Right renal cortex interstitium (tissue), 3 donors: ENCODE data around the gene MRRF. TPM values are rescaled to one million over a fixed set of nuclear protein-coding genes. Genes with fewer than 3 reads are reported as not detected.
"Not testable (repeated sequence)": the region's sequence is repeated elsewhere in the genome, so short reads cannot be mapped to it uniquely, and the experiment has no call there.

Experiments
- DNase-seq, 3 donors: peaks; one replicate each; pipeline ENCODE4 v3.0.0-alpha.2; 2013; ENCODE audit warnings: low read depth in 3 of 3, low spot score in 2 of 3
- polyA plus RNA-seq, 3 donors: library from polyadenylated mRNA; unstranded; fragments of 120-200 nt; gene quantifications; one replicate each; pipeline ENCODE4 v1.2.1, GENCODE V29; 2013; ENCODE audit not compliant: insufficient read length in 3 of 3

Gene MRRF
- polyA plus RNA-seq, 3 donors = 42.8 to 46.3 (median 44.5) TPM

- no peak for DNase-seq
Observed at GRCh38 chr9:122327175-122327574, 62.5 kb downstream of the MRRF start.

GRCh38 chr9:122329597-122329996, 64.9 kb downstream of the MRRF start:
- DNase-seq = no peak

- DNase-seq = not testable (repeated sequence)
Observed at GRCh38 chr9:122330466-122330865, 65.8 kb downstream of the MRRF start.

- DNase-seq = no peak
Observed at GRCh38 chr9:122331523-122331927, 66.8 kb downstream of the MRRF start.

- DNase-seq = no peak
Observed at GRCh38 chr9:122332083-122332482, 67.4 kb downstream of the MRRF start.

- no peak for DNase-seq
Observed at GRCh38 chr9:122332644-122333043, 68.0 kb downstream of the MRRF start.

GRCh38 chr9:122333169-122333808, 68.6 kb downstream of the MRRF start:
- DNase-seq = no peak

- DNase-seq = no peak
Observed at GRCh38 chr9:122334916-122335315, 70.2 kb downstream of the MRRF start.

- no peak for DNase-seq
Observed at GRCh38 chr9:122336189-122336588, 71.5 kb downstream of the MRRF start.

- DNase-seq = no peak
Observed at GRCh38 chr9:122336866-122337555, 72.3 kb downstream of the MRRF start.

- no peak for DNase-seq
Observed at GRCh38 chr9:122337556-122337929, 72.9 kb downstream of the MRRF start.

GRCh38 chr9:122338536-122338935, 73.9 kb downstream of the MRRF start:
- DNase-seq = no peak

GRCh38 chr9:122338994-122339393, 74.3 kb downstream of the MRRF start:
- no peak for DNase-seq

GRCh38 chr9:122339579-122339978, 74.9 kb downstream of the MRRF start:
- DNase-seq = no peak

- no peak for DNase-seq
Observed at GRCh38 chr9:122340161-122340560, 75.5 kb downstream of the MRRF start.

- DNase-seq = no peak
Observed at GRCh38 chr9:122342323-122343050, 77.8 kb downstream of the MRRF start.

- no peak for DNase-seq
Observed at GRCh38 chr9:122346478-122347347, 82.0 kb downstream of the MRRF start.

GRCh38 chr9:122347348-122348287, 82.9 kb downstream of the MRRF start:
- DNase-seq = no peak

GRCh38 chr9:122348288-122348777, 83.7 kb downstream of the MRRF start:
- no peak for DNase-seq

GRCh38 chr9:122348791-122349190, 84.1 kb downstream of the MRRF start:
- DNase-seq = no peak
